SK-N-SH treated with all-trans-retinoic acid at 6 μM for 48 hours (cell line): ENCODE data around the gene KCNH1.

Experiments
- ATAC-seq: fragments of 200-7000 bp; cut with Tn5 transposase; 3 replicates; pipeline ENCODE4 v1.9.1; 2020; ENCODE audit warnings: mild to moderate bottlenecking, moderate library complexity
- ARNTL ChIP-seq: fragments of 450-650 bp; formaldehyde crosslinking; IDR thresholded peaks from 2 replicates; pipeline ENCODE4 v1.5.0; 2020; ENCODE audit warnings: low read depth, mild to moderate bottlenecking, moderate library complexity, borderline replicate concordance
- BACH2 ChIP-seq: fragments of 250-450 bp; sonication (Bioruptor Pico); IDR thresholded peaks from 2 replicates; pipeline ENCODE4 v1.9.0; 2021; ENCODE audit warnings: mild to moderate bottlenecking, borderline replicate concordance
- CSDC2 ChIP-seq: fragments of 250-450 bp; sonication (Bioruptor Pico); IDR thresholded peaks from 2 replicates; pipeline ENCODE4 v1.5.0; 2020; ENCODE audit warnings: mild to moderate bottlenecking, moderate library complexity
- CSRNP3 ChIP-seq: fragments of 250-450 bp; sonication (Bioruptor Pico); IDR thresholded peaks from 2 replicates; pipeline ENCODE4 v1.5.1; 2021; ENCODE audit warnings: mild to moderate bottlenecking, moderate library complexity
- ESRRG ChIP-seq: fragments of 250-450 bp; sonication (Bioruptor Pico); IDR thresholded peaks from 2 replicates; pipeline ENCODE4 v1.6.1; 2021; ENCODE audit warnings: mild to moderate bottlenecking
- GLIS3 ChIP-seq: fragments of 250-450 bp; sonication (Bioruptor Pico); IDR thresholded peaks from 2 replicates; pipeline ENCODE4 v1.5.0; 2020; ENCODE audit warnings: mild to moderate bottlenecking, moderate library complexity
- OSR1 ChIP-seq: fragments of 250-450 bp; sonication (Bioruptor Pico); IDR thresholded peaks from 2 replicates; pipeline ENCODE4 v1.8.0; 2022; ENCODE audit warnings: moderate library complexity, mild to moderate bottlenecking, inconsistent platforms
- PPARA ChIP-seq: fragments of 250-450 bp; sonication (Bioruptor Pico); IDR thresholded peaks from 2 replicates; pipeline ENCODE4 v1.5.0; 2020; ENCODE audit warnings: mild to moderate bottlenecking, borderline replicate concordance
- SNAI2 ChIP-seq: fragments of 250-450 bp; sonication (Bioruptor Pico); IDR thresholded peaks from 2 replicates; pipeline ENCODE4 v1.5.0; 2020; ENCODE audit warnings: mild to moderate bottlenecking, moderate library complexity
- TOX ChIP-seq: fragments of 250-450 bp; sonication (Bioruptor Pico); IDR thresholded peaks from 2 replicates; pipeline ENCODE4 v1.8.0; 2021; ENCODE audit warnings: mild to moderate bottlenecking, moderate library complexity, borderline replicate concordance
- ZFP3 ChIP-seq: fragments of 250-450 bp; sonication (Bioruptor Pico); IDR thresholded peaks from 2 replicates; pipeline ENCODE4 v1.5.0; 2020; ENCODE audit warnings: mild to moderate bottlenecking, moderate library complexity
- ZFP30 ChIP-seq: fragments of 450-650 bp; formaldehyde crosslinking; IDR thresholded peaks from 2 replicates; pipeline ENCODE4 v1.5.0; 2022; ENCODE audit warnings: mild to moderate bottlenecking, moderate library complexity
- ZNF565 ChIP-seq: fragments of 450-650 bp; formaldehyde crosslinking; conservative IDR thresholded peaks from 2 replicates; pipeline ENCODE4 v1.5.0; 2020; ENCODE audit warnings: low read depth, mild to moderate bottlenecking, moderate library complexity
- ZNF70 ChIP-seq: fragments of 450-650 bp; formaldehyde crosslinking; IDR thresholded peaks from 2 replicates; pipeline ENCODE4 v1.5.0; 2020; ENCODE audit warnings: mild to moderate bottlenecking, moderate library complexity
- TF ChIP-seq, protein P1 (sequence below): fragments of 250-450 bp; sonication (Bioruptor Pico); IDR thresholded peaks from 2 replicates; pipeline ENCODE4 v1.5.0; 2020; ENCODE audit warnings: mild to moderate bottlenecking, moderate library complexity
- TF ChIP-seq, protein P2 (sequence below): fragments of 250-450 bp; sonication (Bioruptor Pico); IDR thresholded peaks from 2 replicates; pipeline ENCODE4 v1.8.0; 2021; ENCODE audit warnings: low read depth, mild to moderate bottlenecking, moderate library complexity, borderline replicate concordance
- TF ChIP-seq, protein P3 (sequence below): fragments of 250-450 bp; sonication (Bioruptor Pico); IDR thresholded peaks from 2 replicates; pipeline ENCODE4 v1.5.1; 2020; ENCODE audit warnings: low read depth, mild to moderate bottlenecking, moderate library complexity

Gene KCNH1

GRCh38 chr1:210800756-210801155 lies 333.2 kb downstream of the KCNH1 start:
- no peak; the same call in 2 of the 3 replicates for ATAC-seq
- TF ChIP-seq ESRRG (CRISPR knock-in tag) = no peak
- TF ChIP-seq ZNF565 (CRISPR knock-in tag) = no peak
- no peak for TF ChIP-seq ARNTL
- TF ChIP-seq BACH2 = no peak
- TF ChIP-seq SNAI2 = no peak
- TF ChIP-seq, all 23 proteins: peak for 0

DNA sequence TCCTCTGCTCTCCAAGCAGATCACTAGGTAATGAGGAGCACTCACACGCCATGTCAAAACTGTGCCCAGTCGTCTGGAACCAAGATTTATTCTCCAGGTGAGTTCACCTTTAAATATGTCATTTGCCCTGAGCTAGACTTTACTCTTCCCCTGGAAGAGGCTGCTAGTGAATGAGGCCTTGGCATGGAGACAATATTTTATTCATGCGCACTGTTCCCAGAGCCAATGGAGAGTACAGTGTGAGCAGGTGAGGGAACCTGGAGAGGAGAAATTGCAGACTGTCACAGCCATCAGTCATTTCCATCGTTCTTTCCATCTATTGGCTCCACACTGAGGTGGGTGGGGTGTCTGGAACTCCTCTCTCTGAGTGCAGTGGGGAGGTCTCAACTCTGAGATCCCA lies 333.6 kb downstream of the KCNH1 start:
- no peak for TF ChIP-seq SNAI2
- TF ChIP-seq TOX (CRISPR knock-in tag) = no peak
- TF ChIP-seq CSDC2 (CRISPR knock-in tag) = no peak
- no peak for TF ChIP-seq ARNTL
- ATAC-seq = no peak

- TF ChIP-seq CSRNP3 (CRISPR knock-in tag) = no peak
- no peak for ATAC-seq
Observed at GRCh38 chr1:210797422-210797821, 336.5 kb downstream of the KCNH1 start.

DNA sequence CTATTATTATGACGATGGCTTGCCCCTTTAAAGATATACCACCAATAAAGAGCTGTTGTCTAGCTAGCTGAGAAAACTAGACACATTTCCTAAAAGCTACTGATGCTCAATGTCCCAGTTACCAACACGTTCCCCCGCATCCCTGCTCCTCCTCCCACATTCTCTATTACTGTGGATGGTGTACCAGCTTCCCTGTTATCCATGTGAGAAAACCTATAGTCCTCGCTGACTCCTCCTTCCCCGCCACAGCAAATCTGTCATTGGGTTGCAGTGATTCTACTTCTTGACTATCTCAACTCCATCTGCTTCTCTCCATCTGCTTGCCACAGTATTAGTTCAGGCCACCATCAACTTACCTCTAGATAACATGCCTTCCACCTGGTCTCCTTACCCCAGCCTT lies 337.5 kb downstream of the KCNH1 start:
- no peak for ATAC-seq
- no peak for TF ChIP-seq ZFP30
- no peak for TF ChIP-seq ZFP3 (CRISPR knock-in tag)
- no peak for TF ChIP-seq ZNF70
- TF ChIP-seq OSR1 (CRISPR knock-in tag) = no peak
- TF ChIP-seq TOX (CRISPR knock-in tag) = no peak
- no peak for TF ChIP-seq CSRNP3 (CRISPR knock-in tag)
- TF ChIP-seq, protein P1, sequence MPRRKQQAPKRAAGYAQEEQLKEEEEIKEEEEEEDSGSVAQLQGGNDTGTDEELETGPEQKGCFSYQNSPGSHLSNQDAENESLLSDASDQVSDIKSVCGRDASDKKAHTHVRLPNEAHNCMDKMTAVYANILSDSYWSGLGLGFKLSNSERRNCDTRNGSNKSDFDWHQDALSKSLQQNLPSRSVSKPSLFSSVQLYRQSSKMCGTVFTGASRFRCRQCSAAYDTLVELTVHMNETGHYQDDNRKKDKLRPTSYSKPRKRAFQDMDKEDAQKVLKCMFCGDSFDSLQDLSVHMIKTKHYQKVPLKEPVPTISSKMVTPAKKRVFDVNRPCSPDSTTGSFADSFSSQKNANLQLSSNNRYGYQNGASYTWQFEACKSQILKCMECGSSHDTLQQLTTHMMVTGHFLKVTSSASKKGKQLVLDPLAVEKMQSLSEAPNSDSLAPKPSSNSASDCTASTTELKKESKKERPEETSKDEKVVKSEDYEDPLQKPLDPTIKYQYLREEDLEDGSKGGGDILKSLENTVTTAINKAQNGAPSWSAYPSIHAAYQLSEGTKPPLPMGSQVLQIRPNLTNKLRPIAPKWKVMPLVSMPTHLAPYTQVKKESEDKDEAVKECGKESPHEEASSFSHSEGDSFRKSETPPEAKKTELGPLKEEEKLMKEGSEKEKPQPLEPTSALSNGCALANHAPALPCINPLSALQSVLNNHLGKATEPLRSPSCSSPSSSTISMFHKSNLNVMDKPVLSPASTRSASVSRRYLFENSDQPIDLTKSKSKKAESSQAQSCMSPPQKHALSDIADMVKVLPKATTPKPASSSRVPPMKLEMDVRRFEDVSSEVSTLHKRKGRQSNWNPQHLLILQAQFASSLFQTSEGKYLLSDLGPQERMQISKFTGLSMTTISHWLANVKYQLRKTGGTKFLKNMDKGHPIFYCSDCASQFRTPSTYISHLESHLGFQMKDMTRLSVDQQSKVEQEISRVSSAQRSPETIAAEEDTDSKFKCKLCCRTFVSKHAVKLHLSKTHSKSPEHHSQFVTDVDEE (CRISPR knock-in tag) = no peak
- TF ChIP-seq, protein P2, sequence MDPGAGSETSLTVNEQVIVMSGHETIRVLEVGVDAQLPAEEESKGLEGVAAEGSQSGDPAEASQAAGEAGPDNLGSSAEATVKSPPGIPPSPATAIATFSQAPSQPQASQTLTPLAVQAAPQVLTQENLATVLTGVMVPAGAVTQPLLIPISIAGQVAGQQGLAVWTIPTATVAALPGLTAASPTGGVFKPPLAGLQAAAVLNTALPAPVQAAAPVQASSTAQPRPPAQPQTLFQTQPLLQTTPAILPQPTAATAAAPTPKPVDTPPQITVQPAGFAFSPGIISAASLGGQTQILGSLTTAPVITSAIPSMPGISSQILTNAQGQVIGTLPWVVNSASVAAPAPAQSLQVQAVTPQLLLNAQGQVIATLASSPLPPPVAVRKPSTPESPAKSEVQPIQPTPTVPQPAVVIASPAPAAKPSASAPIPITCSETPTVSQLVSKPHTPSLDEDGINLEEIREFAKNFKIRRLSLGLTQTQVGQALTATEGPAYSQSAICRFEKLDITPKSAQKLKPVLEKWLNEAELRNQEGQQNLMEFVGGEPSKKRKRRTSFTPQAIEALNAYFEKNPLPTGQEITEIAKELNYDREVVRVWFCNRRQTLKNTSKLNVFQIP (CRISPR knock-in tag) = no peak
- no peak for TF ChIP-seq GLIS3 (CRISPR knock-in tag)
- no peak for TF ChIP-seq PPARA (CRISPR knock-in tag)
- TF ChIP-seq, protein P3, sequence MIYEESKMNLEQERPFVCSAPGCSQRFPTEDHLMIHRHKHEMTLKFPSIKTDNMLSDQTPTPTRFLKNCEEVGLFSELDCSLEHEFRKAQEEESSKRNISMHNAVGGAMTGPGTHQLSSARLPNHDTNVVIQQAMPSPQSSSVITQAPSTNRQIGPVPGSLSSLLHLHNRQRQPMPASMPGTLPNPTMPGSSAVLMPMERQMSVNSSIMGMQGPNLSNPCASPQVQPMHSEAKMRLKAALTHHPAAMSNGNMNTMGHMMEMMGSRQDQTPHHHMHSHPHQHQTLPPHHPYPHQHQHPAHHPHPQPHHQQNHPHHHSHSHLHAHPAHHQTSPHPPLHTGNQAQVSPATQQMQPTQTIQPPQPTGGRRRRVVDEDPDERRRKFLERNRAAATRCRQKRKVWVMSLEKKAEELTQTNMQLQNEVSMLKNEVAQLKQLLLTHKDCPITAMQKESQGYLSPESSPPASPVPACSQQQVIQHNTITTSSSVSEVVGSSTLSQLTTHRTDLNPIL (CRISPR knock-in tag) = no peak
- TF ChIP-seq ZNF565 (CRISPR knock-in tag) = no peak

- ATAC-seq = no peak
- TF ChIP-seq ZFP3 (CRISPR knock-in tag) (no peak), GLIS3 (CRISPR knock-in tag) (no peak), CSDC2 (CRISPR knock-in tag) (no peak)
- TF ChIP-seq, all 23 proteins: peak for 0
Observed at GRCh38 chr1:210794445-210794844, 339.5 kb downstream of the KCNH1 start.
